ENCODE measurements around the gene AKR1B15. TPM values are rescaled to one million over a fixed set of nuclear protein-coding genes. Genes with fewer than 3 reads are reported as not detected.
A peak's percentile ranks its signal among the peaks of the same experiment; 100 is the strongest.

Gene AKR1B15
- total RNA-seq, 1 experiment from 2014 or later = not detected

DNA sequence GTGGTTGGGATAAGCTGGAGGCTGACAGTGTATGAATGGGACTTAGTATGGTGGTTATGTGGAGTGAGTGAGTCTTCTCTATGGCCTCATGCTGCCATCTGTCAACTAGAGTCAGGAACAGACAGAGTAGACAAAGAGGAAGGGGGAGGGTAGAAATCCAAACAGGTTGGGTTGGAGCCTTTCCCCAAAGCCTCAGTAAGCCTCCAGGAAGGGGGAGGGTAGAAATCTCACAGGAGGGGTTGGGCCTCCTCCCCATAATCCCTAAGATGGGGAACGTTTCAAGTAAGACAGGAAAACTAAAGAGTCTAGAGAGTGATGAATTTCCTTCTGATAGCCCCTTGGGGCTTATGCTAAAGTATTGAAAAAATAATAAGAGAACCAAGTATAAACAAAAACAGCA, 2.0 kb upstream of the AKR1B15 start:
- peak overlapping the region in 1 of 2 experiments; percentile 41; a peak in 2 of 4 replicates for H3K4me3 ChIP-seq (replicated peaks in 1 of 2; ENCODE audit: low read depth in 1 of 2, low read length in 2 of 2)
- POLR2A ChIA-PET = interaction anchor here (0.7 to 2.0 kb wide), 2 partner anchors 61 to 115 kb away, joined by 3 to 5 read pairs; no protein-coding TSS in a partner anchor

DNA sequence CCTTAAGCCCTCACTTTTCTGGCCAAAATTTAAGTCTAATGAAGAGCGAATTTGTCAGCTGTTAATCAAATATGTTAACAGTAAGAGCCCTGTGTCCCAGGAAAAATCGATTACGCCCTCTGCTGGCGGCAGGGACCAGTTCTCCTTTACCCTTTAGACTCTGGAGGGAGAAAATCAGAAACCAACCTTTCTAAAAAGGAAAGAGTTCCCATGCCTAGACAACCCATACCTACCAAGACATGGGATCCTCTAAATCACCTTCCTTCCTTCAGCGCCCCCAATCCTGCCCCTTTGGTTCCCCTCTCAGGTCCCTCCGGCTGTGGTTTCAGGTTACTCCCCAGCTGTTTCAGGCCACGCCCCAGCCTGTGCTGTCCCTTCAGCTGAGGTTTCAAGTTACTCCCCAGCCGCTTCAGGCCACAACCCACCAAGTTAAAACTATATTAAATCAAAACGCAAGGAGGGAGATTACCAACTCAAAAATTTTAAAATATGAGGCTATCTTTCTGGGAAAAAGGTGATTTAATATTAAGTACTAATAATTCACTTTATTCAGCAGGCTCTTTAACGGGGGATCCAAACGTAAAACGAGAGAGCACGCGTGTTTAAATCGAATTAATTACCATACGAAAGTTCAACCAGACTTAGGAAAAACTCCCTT, 1.4 kb upstream of the AKR1B15 start:
- peak overlapping the region; percentile 79 for H3K4me2 ChIP-seq (ENCODE audit: low read length)
- H3K27ac ChIP-seq (ENCODE audit: low read depth, low read length) = no peak overlapping the region
- ChIA-PET POLR2A (interaction anchor here (0.7 to 2.0 kb wide), 2 partner anchors 60 to 115 kb away, joined by 3 to 5 read pairs; no protein-coding TSS in a partner anchor), RAD21 (ENCODE audit: low non-redundant PET in 1 of 2, low total read pairs in 2 of 2, uncharacterized antibody in 2 of 2, unreplicated experiment in 2 of 2) (interaction anchor here (0.8 to 1.7 kb wide), 4 partner anchors 33 to 115 kb away, joined by 3 to 13 read pairs (median 3); no protein-coding TSS in a partner anchor), CTCF (interaction anchor here (0.8 to 3.5 kb wide), 14 partner anchors 12 to 117 kb away, joined by 3 to 54 read pairs (median 3); no protein-coding TSS in a partner anchor)
- ATAC-seq = peak; percentile 95
- intact Hi-C loops (cut with micrococcal nuclease) = loop anchor here (1.0 kb wide), 2 partner anchors 33 to 115 kb away; no protein-coding TSS in a partner anchor
- H3K79me2 ChIP-seq (ENCODE audit: insufficient read depth, low read length) = no peaks in the 10 kb centered on the region
- H3K9ac ChIP-seq (ENCODE audit: low read length) = no peak overlapping the region
- H3K27me3 ChIP-seq (ENCODE audit: insufficient read depth, low read length) = 0 out of 2 replicates have a peak, but pooled peaks cover 5% of the 10 kb centered on the region
- no peaks in the 10 kb centered on the region for H3K36me3 ChIP-seq (ENCODE audit: control insufficient read depth in 1 of 2, insufficient read depth in 2 of 2, low read length in 2 of 2)
- H3K9me3 ChIP-seq (ENCODE audit: control insufficient read depth in 1 of 2, insufficient read depth in 1 of 2, low read depth in 1 of 2, low read length in 2 of 2) = no peaks in the 10 kb centered on the region
- H2AFZ ChIP-seq (ENCODE audit: low read depth, low read length, poor library complexity, severe bottlenecking) = peak overlapping the region; percentile 88
- H3K9me2 ChIP-seq (ENCODE audit: insufficient read depth) = no peaks in the 10 kb centered on the region
- H3K4me1 ChIP-seq (ENCODE audit: control insufficient read depth in 1 of 2, insufficient read depth in 2 of 2, low read length in 2 of 2) = peaks cover 8 to 15% of the 10 kb centered on the region in 2 experiments; a peak in 3 of 4 replicates
- no peaks in the 10 kb centered on the region for H4K20me1 ChIP-seq (ENCODE audit: insufficient read depth)
- BruUV-seq (replicated peaks) = no TSS peak
- DNase-seq (ENCODE audit: low read depth, low spot score) = peak; percentile 56
- peak overlapping the region; percentile 19 to 41 for H3K4me3 ChIP-seq (replicated peaks in 1 of 2; ENCODE audit: low read depth in 1 of 2, low read length in 2 of 2)
- TF ChIP-seq ZNF274 (IDR thresholded peaks at IDR 0.05; ENCODE audit: low read depth, low read length) (no peak), SRF (IDR thresholded peaks at IDR 0.05; ENCODE audit: low read depth) (no peak), CBX3 (IDR thresholded peaks at IDR 0.05; ENCODE audit: low read depth) (0 out of 2 replicates have a peak, but pooled peaks have one; percentile 19), POLR2AphosphoS5 (IDR thresholded peaks at IDR 0.05; ENCODE audit: low read depth, low read length) (no peak), EZH2phosphoT487 (IDR thresholded peaks at IDR 0.05; ENCODE audit: borderline replicate concordance) (no peak), SP1 (IDR thresholded peaks at IDR 0.05; ENCODE audit: low read depth) (peak; percentile 45; the same call in 1 of the 2 replicates), SIN3A (IDR thresholded peaks at IDR 0.05; ENCODE audit: low read depth) (no peak), RAD21 (IDR thresholded peaks at IDR 0.05; ENCODE audit: low read depth) (peak; percentile 67), TCF7L2 (IDR thresholded peaks at IDR 0.05; ENCODE audit: borderline replicate concordance, extremely low read depth, insufficient read depth, insufficient read length) (peak; percentile 20)
- TF ChIP-seq, protein P1, sequence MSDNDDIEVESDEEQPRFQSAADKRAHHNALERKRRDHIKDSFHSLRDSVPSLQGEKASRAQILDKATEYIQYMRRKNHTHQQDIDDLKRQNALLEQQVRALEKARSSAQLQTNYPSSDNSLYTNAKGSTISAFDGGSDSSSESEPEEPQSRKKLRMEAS (IDR thresholded peaks at IDR 0.05) = no peak
- TF ChIP-seq, protein P2, sequence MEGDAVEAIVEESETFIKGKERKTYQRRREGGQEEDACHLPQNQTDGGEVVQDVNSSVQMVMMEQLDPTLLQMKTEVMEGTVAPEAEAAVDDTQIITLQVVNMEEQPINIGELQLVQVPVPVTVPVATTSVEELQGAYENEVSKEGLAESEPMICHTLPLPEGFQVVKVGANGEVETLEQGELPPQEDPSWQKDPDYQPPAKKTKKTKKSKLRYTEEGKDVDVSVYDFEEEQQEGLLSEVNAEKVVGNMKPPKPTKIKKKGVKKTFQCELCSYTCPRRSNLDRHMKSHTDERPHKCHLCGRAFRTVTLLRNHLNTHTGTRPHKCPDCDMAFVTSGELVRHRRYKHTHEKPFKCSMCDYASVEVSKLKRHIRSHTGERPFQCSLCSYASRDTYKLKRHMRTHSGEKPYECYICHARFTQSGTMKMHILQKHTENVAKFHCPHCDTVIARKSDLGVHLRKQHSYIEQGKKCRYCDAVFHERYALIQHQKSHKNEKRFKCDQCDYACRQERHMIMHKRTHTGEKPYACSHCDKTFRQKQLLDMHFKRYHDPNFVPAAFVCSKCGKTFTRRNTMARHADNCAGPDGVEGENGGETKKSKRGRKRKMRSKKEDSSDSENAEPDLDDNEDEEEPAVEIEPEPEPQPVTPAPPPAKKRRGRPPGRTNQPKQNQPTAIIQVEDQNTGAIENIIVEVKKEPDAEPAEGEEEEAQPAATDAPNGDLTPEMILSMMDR (IDR thresholded peaks at IDR 0.05 in 2 of 3, conservative IDR thresholded peaks at IDR 0.05 in 1 of 3; ENCODE audit: borderline replicate concordance in 1 of 3, insufficient read depth in 1 of 3, low read depth in 2 of 3, low read length in 2 of 3) = peak; percentile 76 to 94 (median 82)

More for the DNA sequence above, 2.0 kb upstream of the AKR1B15 start:
- no TSS peak for BruUV-seq (replicated peaks)
- no peak overlapping the region for H3K27ac ChIP-seq (ENCODE audit: low read depth, low read length)
- H3K4me1 ChIP-seq (ENCODE audit: control insufficient read depth in 1 of 2, insufficient read depth in 2 of 2, low read length in 2 of 2) = peaks cover 8 to 15% of the 10 kb centered on the region in 2 experiments; a peak in 3 of 4 replicates
- H3K27me3 ChIP-seq (ENCODE audit: insufficient read depth, low read length) = 0 out of 2 replicates have a peak, but pooled peaks cover 5% of the 10 kb centered on the region
- H3K36me3 ChIP-seq (ENCODE audit: control insufficient read depth in 1 of 2, insufficient read depth in 2 of 2, low read length in 2 of 2) = no peaks in the 10 kb centered on the region
- no peaks in the 10 kb centered on the region for H3K79me2 ChIP-seq (ENCODE audit: insufficient read depth, low read length)
- intact Hi-C loops (cut with micrococcal nuclease) = loop anchor here (1.0 kb wide), 2 partner anchors 33 to 115 kb away; no protein-coding TSS in a partner anchor
- peak overlapping the region; percentile 79 for H3K4me2 ChIP-seq (ENCODE audit: low read length)
- ChIA-PET CTCF (interaction anchor here (0.8 to 3.5 kb wide), 13 partner anchors 11 to 117 kb away, joined by 3 to 54 read pairs (median 3); no protein-coding TSS in a partner anchor), RAD21 (ENCODE audit: low non-redundant PET in 1 of 2, low total read pairs in 2 of 2, uncharacterized antibody in 2 of 2, unreplicated experiment in 2 of 2) (interaction anchor here (1.0 to 1.7 kb wide), 3 partner anchors 59 to 114 kb away, joined by 3 to 13 read pairs (median 3); no protein-coding TSS in a partner anchor)
- no peaks in the 10 kb centered on the region for H3K9me3 ChIP-seq (ENCODE audit: control insufficient read depth in 1 of 2, insufficient read depth in 1 of 2, low read depth in 1 of 2, low read length in 2 of 2)
- TF ChIP-seq RAD21 (IDR thresholded peaks at IDR 0.05; ENCODE audit: low read depth) (peak; percentile 41), CEBPB (IDR thresholded peaks at IDR 0.05; ENCODE audit: low read depth) (no peak), EZH2 (IDR thresholded peaks at IDR 0.05) (no peak), TCF7L2 (IDR thresholded peaks at IDR 0.05; ENCODE audit: borderline replicate concordance, extremely low read depth, insufficient read depth, insufficient read length) (no peak), EZH2phosphoT487 (IDR thresholded peaks at IDR 0.05; ENCODE audit: borderline replicate concordance) (no peak)
- no peak for DNase-seq (ENCODE audit: low read depth, low spot score)
- ATAC-seq = peak; percentile 48
- H2AFZ ChIP-seq (ENCODE audit: low read depth, low read length, poor library complexity, severe bottlenecking) = peak overlapping the region; percentile 88
- H3K9me2 ChIP-seq (ENCODE audit: insufficient read depth) = no peaks in the 10 kb centered on the region
- no peaks in the 10 kb centered on the region for H4K20me1 ChIP-seq (ENCODE audit: insufficient read depth)
- no peak overlapping the region for H3K9ac ChIP-seq (ENCODE audit: low read length)
